Measurements from ENCODE around the gene KIRREL1.

DNA sequence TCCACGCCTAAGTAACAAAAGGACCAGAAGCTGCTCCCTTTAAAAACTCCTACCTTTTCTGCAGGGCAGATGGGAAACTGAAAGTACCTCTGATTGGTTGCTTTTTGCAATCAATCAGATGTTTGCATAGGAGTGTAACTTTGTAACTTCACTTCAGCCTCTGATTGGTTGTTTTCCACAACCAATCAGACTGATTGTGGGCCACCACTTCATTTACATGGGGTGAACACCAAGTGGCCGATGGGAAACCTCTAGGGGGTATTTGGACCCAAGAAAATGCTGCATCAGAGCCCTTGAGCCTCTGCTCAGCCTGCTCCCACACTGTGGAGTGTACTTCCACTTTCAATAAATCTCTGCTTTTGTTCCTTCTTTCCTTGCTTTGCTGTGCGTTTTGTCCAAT is 154.4 kb downstream of the KIRREL1 start:
- TF ChIP-seq, protein P1, sequence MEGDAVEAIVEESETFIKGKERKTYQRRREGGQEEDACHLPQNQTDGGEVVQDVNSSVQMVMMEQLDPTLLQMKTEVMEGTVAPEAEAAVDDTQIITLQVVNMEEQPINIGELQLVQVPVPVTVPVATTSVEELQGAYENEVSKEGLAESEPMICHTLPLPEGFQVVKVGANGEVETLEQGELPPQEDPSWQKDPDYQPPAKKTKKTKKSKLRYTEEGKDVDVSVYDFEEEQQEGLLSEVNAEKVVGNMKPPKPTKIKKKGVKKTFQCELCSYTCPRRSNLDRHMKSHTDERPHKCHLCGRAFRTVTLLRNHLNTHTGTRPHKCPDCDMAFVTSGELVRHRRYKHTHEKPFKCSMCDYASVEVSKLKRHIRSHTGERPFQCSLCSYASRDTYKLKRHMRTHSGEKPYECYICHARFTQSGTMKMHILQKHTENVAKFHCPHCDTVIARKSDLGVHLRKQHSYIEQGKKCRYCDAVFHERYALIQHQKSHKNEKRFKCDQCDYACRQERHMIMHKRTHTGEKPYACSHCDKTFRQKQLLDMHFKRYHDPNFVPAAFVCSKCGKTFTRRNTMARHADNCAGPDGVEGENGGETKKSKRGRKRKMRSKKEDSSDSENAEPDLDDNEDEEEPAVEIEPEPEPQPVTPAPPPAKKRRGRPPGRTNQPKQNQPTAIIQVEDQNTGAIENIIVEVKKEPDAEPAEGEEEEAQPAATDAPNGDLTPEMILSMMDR (IDR thresholded peaks at IDR 0.05) = no peak
- TF ChIP-seq POLR2A (IDR thresholded peaks at IDR 0.05; ENCODE audit: low read depth) (no peak), POLR2AphosphoS5 (IDR thresholded peaks at IDR 0.05) (no peak)

Measured in esophagus muscularis mucosa (tissue), 3 donors.